GM12878 (cell line): ENCODE results near the gene SUCO. TPM values are rescaled to one million over a fixed set of nuclear protein-coding genes. Genes with fewer than 3 reads are reported as not detected.

Source experiments
- ATAC-seq: fragments of 200-7000 bp; cut with Tn5 transposase; 3 replicates; pipeline ENCODE4 v1.9.1; 2020; ENCODE audit warnings: mild to moderate bottlenecking, moderate library complexity
- BruUV-seq: library from RNA; stranded (reverse); fragments of 400-500 nt; replicated peaks from 2 replicates; lab custom pipeline; 2021; lab: Mats Ljungman, UMichigan
- CTCF ChIA-PET: fragments of 300-600 bp; sonication (Branson Sonifier 250); formaldehyde crosslinking; extraction: SDS; loops from one replicate; lab custom pipeline; 2021; ENCODE audit warnings: inconsistent platforms; lab: Yijun Ruan, JAX
- POLR2A ChIA-PET: fragments of 350-600 bp; formaldehyde crosslinking; extraction: SDS; loops from one replicate; lab custom pipeline; 2021; ENCODE audit warnings: inconsistent platforms; lab: Charles Lee
- RAD21 ChIA-PET: fragments of 300-600 bp; sonication (Branson Sonifier 250); formaldehyde crosslinking; loops from one replicate; lab custom pipeline; 2023; ENCODE audit warnings: antibody characterized with exemption; ENCODE audit not compliant: unreplicated experiment; lab: Charles Lee
- SMC1A ChIA-PET: fragments of 300-600 bp; sonication (Branson Sonifier 250); formaldehyde crosslinking; loops from one replicate; lab custom pipeline; 2023; ENCODE audit not compliant: unreplicated experiment, uncharacterized antibody; lab: Charles Lee
- DNase-seq: peaks from one replicate; pipeline ENCODE4 v3.0.0-alpha.2; 2011; ENCODE audit warnings: low read depth, low spot score
- FAIRE-seq: peaks from 3 replicates; lab custom pipeline; 2011; peaks lifted over from hg19 to GRCh38; lab: Jason Lieb, UNC
- H2AFZ ChIP-seq: 2 replicates; pipeline ENCODE4 v1.6.0; 2011; ENCODE audit warnings: low read depth, low read length, control low read depth; ENCODE audit not compliant: control insufficient read depth
- H3K27ac ChIP-seq: 2 replicates; pipeline ENCODE4 v1.5.1; 2011; ENCODE audit warnings: control low read depth; ENCODE audit not compliant: control insufficient read depth, insufficient read depth
- H3K27me3 ChIP-seq, 2 experiments: replicated peaks in 1 of 2; 2 replicates each; pipeline versions ENCODE4 v1.6.0 to v1.6.1; 2011; ENCODE audit warnings: low read length in 1 of 2; ENCODE audit not compliant: control insufficient read depth in 2 of 2, insufficient read depth in 2 of 2
- H3K36me3 ChIP-seq, 2 experiments: 2 replicates each; pipeline ENCODE4 v1.5.1; 2011; ENCODE audit warnings: low read length in 1 of 2; ENCODE audit not compliant: control insufficient read depth in 2 of 2, insufficient read depth in 2 of 2
- H3K4me1 ChIP-seq: 2 replicates; pipeline ENCODE4 v1.6.1; 2011; ENCODE audit warnings: mild to moderate bottlenecking, low read length, moderate library complexity, mixed read lengths; ENCODE audit not compliant: control insufficient read depth, insufficient read depth
- H3K4me2 ChIP-seq: 2 replicates; pipeline ENCODE4 v1.6.0; 2011; ENCODE audit warnings: control low read depth; ENCODE audit not compliant: control insufficient read depth, insufficient read depth
- H3K4me3 ChIP-seq: fragments of 200-600 bp; sonication (generic); 2 replicates; pipeline ENCODE4 v1.5.1; 2016
- H3K79me2 ChIP-seq: 2 replicates; pipeline ENCODE4 v1.6.0; 2011; ENCODE audit warnings: low read length; ENCODE audit not compliant: control insufficient read depth, insufficient read depth
- H3K9ac ChIP-seq: 2 replicates; pipeline ENCODE4 v1.8.0; 2011; ENCODE audit warnings: low read length, control low read depth, mixed read lengths; ENCODE audit not compliant: control insufficient read depth, insufficient read depth
- H3K9me3 ChIP-seq: replicated peaks from 3 replicates; pipeline ENCODE4 v1.5.1; 2011; ENCODE audit warnings: mild to moderate bottlenecking, low read length; ENCODE audit not compliant: control insufficient read depth, insufficient read depth
- H4K20me1 ChIP-seq: 2 replicates; pipeline ENCODE4 v1.6.0; 2011; ENCODE audit not compliant: control insufficient read depth, insufficient read depth
- CHD1 ChIP-seq: IDR thresholded peaks from 2 replicates; pipeline ENCODE4 v1.6.1; 2012; ENCODE audit warnings: low read depth, low read length, improper control_type of control experiment
- CHD2 ChIP-seq: IDR thresholded peaks from 2 replicates; pipeline ENCODE4 v1.6.1; 2011; ENCODE audit warnings: low read depth, low read length, improper control_type of control experiment, borderline replicate concordance
- EED ChIP-seq: sonication (generic); IDR thresholded peaks from 2 replicates; pipeline ENCODE4 v1.6.1; 2016; ENCODE audit warnings: antibody characterized with exemption, low read depth
- IKZF2 ChIP-seq, 2 experiments: fragments of 450-650 bp; IDR thresholded peaks; 2 replicates each; pipeline ENCODE4 v1.6.1; 2017; ENCODE audit warnings: mild to moderate bottlenecking in 2 of 2, moderate library complexity in 2 of 2
- JUNB ChIP-seq: IDR thresholded peaks from 2 replicates; pipeline ENCODE4 v1.6.1; 2016; ENCODE audit warnings: antibody characterized with exemption, mild to moderate bottlenecking
- POLR2AphosphoS2 ChIP-seq: IDR thresholded peaks from 2 replicates; pipeline ENCODE4 v1.6.1; 2011; ENCODE audit warnings: low read depth, mild to moderate bottlenecking, low read length, improper control_type of control experiment, moderate library complexity
- SP1 ChIP-seq: IDR thresholded peaks from one replicate; pipeline ENCODE4 v1.6.1; 2011; ENCODE audit warnings: low read depth, low read length
- SPI1 ChIP-seq: IDR thresholded peaks from 2 replicates; pipeline ENCODE4 v1.6.1; 2011; ENCODE audit warnings: low read depth, mild to moderate bottlenecking, low read length, moderate library complexity, borderline replicate concordance; ENCODE audit not compliant: insufficient read depth
- SUZ12 ChIP-seq: fragments of 200-600 bp; sonication (generic); IDR thresholded peaks from one replicate; pipeline ENCODE4 v1.6.1; 2018; ENCODE audit warnings: antibody characterized with exemption, mild to moderate bottlenecking; ENCODE audit not compliant: unreplicated experiment
- ZNF207 ChIP-seq: fragments of 450-650 bp; IDR thresholded peaks from 2 replicates; pipeline ENCODE4 v1.6.1; 2014; ENCODE audit warnings: antibody characterized with exemption, mild to moderate bottlenecking, borderline replicate concordance
- ZNF384 ChIP-seq: IDR thresholded peaks from 2 replicates; pipeline ENCODE4 v1.6.1; 2012; ENCODE audit warnings: low read depth, mild to moderate bottlenecking, low read length, improper control_type of control experiment, borderline replicate concordance
- ZNF622 ChIP-seq: fragments of 450-650 bp; IDR thresholded peaks from 2 replicates; pipeline ENCODE4 v1.6.1; 2017; ENCODE audit warnings: mild to moderate bottlenecking, inconsistent platforms
- in situ Hi-C: fragments of 300-500 bp; cut with MboI; formaldehyde crosslinking; loops from 9 replicates; pipeline ENCODE4 v1.14.3; 2018; ENCODE audit warnings: mixed read lengths
- intact Hi-C: fragments of 100-400 bp; cut with micrococcal nuclease; formaldehyde crosslinking; loops from one replicate; pipeline ENCODE4 v1.14.2; 2022; ENCODE audit not compliant: unreplicated experiment
- polyA plus RNA-seq, 11 experiments: library from polyadenylated mRNA; depleted of rRNA in 4 of 11; unstranded in 6 of 11; stranded (reverse) in 5 of 11; fragments of >200 nt; fragmentation: Nextera tagmentation in 4 of 11; fragmentation: Illumina TruSeq in 1 of 11; extraction: Ambion mirVana in 4 of 11; extraction: Trizol in 1 of 11; gene quantifications; 1 replicate in 1 of 11; 2 replicates in 10 of 11; pipeline versions ENCODE4 v1.2.1 to v1.2.3, GENCODE V29; 2011 to 2016; ENCODE audit warnings: inconsistent platforms in 2 of 11, missing spikeins in 2 of 11, low read depth in 1 of 11
- total RNA-seq, 4 experiments: library from RNA; depleted of rRNA in 3 of 4; stranded (reverse); fragments of >200 nt in 3 of 4; fragmentation: Illumina TruSeq in 1 of 4; extraction: Trizol in 1 of 4; gene quantifications; 2 replicates each; pipeline versions ENCODE4 v1.2.1 to v1.2.3, GENCODE V29; 2013 to 2021
- TF ChIP-seq, protein P1 (sequence below): IDR thresholded peaks from 2 replicates; pipeline ENCODE4 v1.6.1; 2012; ENCODE audit warnings: low read depth, low read length, improper control_type of control experiment

The SUCO gene
- total and polyA plus RNA-seq, 10 of the 15 experiments (the other 5 are each of a cell fraction or from before 2014, with no cell fraction given): 1.7 to 15.3 (median 8.4) TPM

DNA sequence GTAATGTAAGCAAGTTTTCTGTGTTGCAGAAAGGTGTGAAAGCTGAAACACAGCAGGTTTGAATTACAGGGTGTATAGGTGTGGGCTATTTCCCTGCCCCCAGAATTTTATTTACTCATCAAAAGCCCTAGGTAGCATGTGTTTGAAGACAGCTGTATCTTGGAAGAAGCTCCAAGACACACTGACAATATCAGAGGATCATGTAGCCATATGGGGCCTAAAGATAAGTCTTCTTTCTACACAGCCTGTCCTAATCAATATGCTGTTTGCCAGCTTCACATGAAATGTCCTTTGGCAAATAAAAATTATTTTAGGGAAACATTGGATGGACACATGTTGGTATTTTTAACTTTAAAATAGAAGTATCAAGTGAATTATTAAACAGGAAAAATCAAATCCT is 17.5 kb upstream of the SUCO start:
- in situ Hi-C loops (no loop called here), intact Hi-C loops (no loop called here)
- Histone ChIP-seq H3K4me3 (no peak overlapping the region), H3K4me1 (no peaks in the 10 kb centered on the region), H3K36me3 (no peaks in the 10 kb centered on the region), H3K27me3 (no peaks in the 10 kb centered on the region), H3K9ac (no peak overlapping the region), H4K20me1 (no peaks in the 10 kb centered on the region), H3K27ac (no peak overlapping the region), H3K9me3 (no peaks in the 10 kb centered on the region; the same call in 2 of the 3 replicates), H3K4me2 (no peak overlapping the region), H3K79me2 (no peaks in the 10 kb centered on the region), H2AFZ (no peak overlapping the region)
- ATAC-seq (no peak), DNase-seq (no peak), FAIRE-seq (no peak)
- ChIA-PET RAD21 (no interaction called here), SMC1A (no interaction called here), POLR2A (no interaction called here), CTCF (no interaction called here)
- TF ChIP-seq IKZF2 (IDR thresholded peaks at IDR 0.05) (no peak), CHD1 (no peak), JUNB (no peak), ZNF622 (no peak), ZNF384 (no peak), SP1 (no peak), ZNF207 (no peak), SUZ12 (no peak), CHD2 (no peak), EED (no peak), POLR2AphosphoS2 (no peak), SPI1 (no peak)
- TF ChIP-seq, protein P1, sequence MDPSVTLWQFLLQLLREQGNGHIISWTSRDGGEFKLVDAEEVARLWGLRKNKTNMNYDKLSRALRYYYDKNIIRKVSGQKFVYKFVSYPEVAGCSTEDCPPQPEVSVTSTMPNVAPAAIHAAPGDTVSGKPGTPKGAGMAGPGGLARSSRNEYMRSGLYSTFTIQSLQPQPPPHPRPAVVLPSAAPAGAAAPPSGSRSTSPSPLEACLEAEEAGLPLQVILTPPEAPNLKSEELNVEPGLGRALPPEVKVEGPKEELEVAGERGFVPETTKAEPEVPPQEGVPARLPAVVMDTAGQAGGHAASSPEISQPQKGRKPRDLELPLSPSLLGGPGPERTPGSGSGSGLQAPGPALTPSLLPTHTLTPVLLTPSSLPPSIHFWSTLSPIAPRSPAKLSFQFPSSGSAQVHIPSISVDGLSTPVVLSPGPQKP: no peak
- no TSS peak for BruUV-seq
